AG09319 (cell line): ENCODE data around the gene ADAR.

Experiments
- DNase-seq: peaks from one replicate; pipeline ENCODE4 v3.0.0-alpha.2; 2010; ENCODE audit warnings: low read depth; ENCODE audit errors: extremely low read depth
- CTCF ChIP-seq: IDR thresholded peaks from 2 replicates; pipeline ENCODE4 v1.5.1; 2011; ENCODE audit warnings: low read depth, mild to moderate bottlenecking, inconsistent platforms, low read length, moderate library complexity

Gene ADAR

GRCh38 chr1:154565876-154566275 lies 42.1 kb downstream of the ADAR start:
- no peak for TF ChIP-seq CTCF
- no peak for DNase-seq

- TF ChIP-seq CTCF = peak; percentile 92
- peak; percentile 82 for DNase-seq
Observed at GRCh38 chr1:154559466-154560044, 48.4 kb downstream of the ADAR start.

- peak; percentile 98 for DNase-seq
- TF ChIP-seq CTCF = no peak
Observed at GRCh38 chr1:154558720-154559465, 49.1 kb downstream of the ADAR start.

- no peak for DNase-seq
- no peak for TF ChIP-seq CTCF
Observed at GRCh38 chr1:154557939-154558719, 49.9 kb downstream of the ADAR start, which contains the start of gene UBE2Q1. Gene UBE2Q1, minus strand, starts transcription at chr1:154558662. Its CDS starts 109 bp downstream, at chr1:154558553.

GRCh38 chr1:154557248-154557938 lies 50.6 kb downstream of the ADAR start:
- DNase-seq = no peak
- TF ChIP-seq CTCF = no peak

GRCh38 chr1:154556422-154556821 lies 51.6 kb downstream of the ADAR start:
- no peak for DNase-seq
- TF ChIP-seq CTCF = no peak
